Dermis microvascular lymphatic vessel endothelial cell (primary cell): ENCODE results near the gene POR. TPM values are rescaled to one million over a fixed set of nuclear protein-coding genes. Genes with fewer than 3 reads are reported as not detected.

Experiments
- DNase-seq, 2 donors: peaks; one replicate each; pipeline versions ENCODE4 v3.0.0 to v3.0.0-alpha.2; 2010; ENCODE audit warnings: low read depth in 2 of 2
- total RNA-seq: library from RNA; depleted of rRNA; stranded (reverse); fragments of >200 nt; gene quantifications from 2 replicates; pipeline ENCODE4 v1.2.1, GENCODE V29; 2014

Gene POR
- total RNA-seq, 1 donor from 2014 or later: 68.0 TPM

GRCh38 chr7:75971309-75971960 lies 56.5 kb downstream of the POR start:
- no peak for DNase-seq

GRCh38 chr7:75971961-75972763 lies 57.2 kb downstream of the POR start:
- no peak for DNase-seq

GRCh38 chr7:75977743-75978142 lies 62.8 kb downstream of the POR start:
- DNase-seq: no peak

- no peak for DNase-seq
Measured at GRCh38 chr7:75979759-75980429, 64.9 kb downstream of the POR start.

- no peak for DNase-seq
Measured at GRCh38 chr7:75980430-75981202, 65.7 kb downstream of the POR start.

- no peak for DNase-seq
Measured at GRCh38 chr7:75981203-75981452, 66.2 kb downstream of the POR start.

- DNase-seq: no peak
Measured at GRCh38 chr7:75981453-75982305, 66.7 kb downstream of the POR start.

- DNase-seq: no peak
Measured at GRCh38 chr7:75982306-75983064, 67.5 kb downstream of the POR start.

- DNase-seq: no peak
Measured at GRCh38 chr7:75983471-75984129, 68.6 kb downstream of the POR start.

GRCh38 chr7:75984130-75985008 lies 69.4 kb downstream of the POR start:
- DNase-seq: no peak

- DNase-seq: no peak
Measured at GRCh38 chr7:75985009-75985517, 70.1 kb downstream of the POR start.

- DNase-seq: no peak
Measured at GRCh38 chr7:75985518-75986146, 70.7 kb downstream of the POR start.

GRCh38 chr7:75986147-75986781 lies 71.3 kb downstream of the POR start:
- DNase-seq: no peak

GRCh38 chr7:75987026-75987804 lies 72.3 kb downstream of the POR start:
- DNase-seq: no peak

- no peak for DNase-seq
Measured at GRCh38 chr7:75987805-75988567, 73.0 kb downstream of the POR start.
